DND-41 (cell line): ENCODE measurements around the gene PTPRG.

ENCODE experiments used
- CTCF ChIP-seq: IDR thresholded peaks from 2 replicates; pipeline ENCODE4 v1.5.1; 2012; ENCODE audit warnings: borderline replicate concordance, low read length, moderate library complexity, mild to moderate bottlenecking; ENCODE audit not compliant: poor library complexity, severe bottlenecking; ENCODE audit errors: extremely low read depth
- EZH2 ChIP-seq: IDR thresholded peaks from 3 replicates; pipeline ENCODE4 v1.6.1; 2012; ENCODE audit warnings: borderline replicate concordance, low read depth, mild to moderate bottlenecking, moderate library complexity, low read length, inconsistent platforms; ENCODE audit not compliant: severe bottlenecking

DNA sequence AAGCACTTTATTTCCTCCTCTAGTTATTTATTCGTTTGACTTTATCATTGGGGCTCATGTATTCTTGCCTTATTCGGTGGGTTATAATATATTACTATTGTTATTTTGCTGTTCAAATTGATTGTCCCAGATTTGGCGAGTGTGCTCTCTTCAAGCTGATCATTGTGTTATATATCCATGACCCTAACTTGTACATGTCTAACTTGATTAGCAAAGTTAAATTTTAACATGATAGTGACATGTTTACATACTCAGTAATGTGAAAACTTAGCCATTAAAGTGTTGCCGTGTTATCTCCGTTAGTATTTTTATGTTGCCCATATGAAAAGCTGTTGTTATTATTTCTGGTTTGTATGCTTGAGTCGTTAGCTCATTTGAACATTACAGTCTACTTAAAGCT, 327.9 kb downstream of the PTPRG start:
- TF ChIP-seq CTCF, result no peak
- TF ChIP-seq EZH2, result no peak
